Ovary (tissue), 9 donors: Measurements from ENCODE around the gene DOHH. TPM values are rescaled to one million over a fixed set of nuclear protein-coding genes. Genes with fewer than 3 reads are reported as not detected.
A peak's percentile ranks its signal among the peaks of the same experiment; 100 is the strongest.

Experiments
- DNase-seq, 5 donors: peaks; one replicate each; pipeline ENCODE4 v3.0.0-alpha.2; 2019 to 2020
- H3K27ac ChIP-seq, 2 donors: fragments of 200-600 bp; one replicate each; pipeline versions ENCODE4 v1.5.1 to v1.8.0; 2019 to 2022
- H3K27me3 ChIP-seq: fragments of 200-600 bp; one replicate; pipeline ENCODE4 v1.8.0; 2022
- H3K36me3 ChIP-seq: fragments of 200-600 bp; sonication (generic); one replicate; pipeline ENCODE4 v1.5.1; 2019
- H3K4me1 ChIP-seq: one replicate; pipeline ENCODE4 v1.8.1; 2013; ENCODE audit warnings: mild to moderate bottlenecking, moderate library complexity; ENCODE audit not compliant: insufficient read depth
- H3K4me3 ChIP-seq: fragments of 200-600 bp; sonication (generic); one replicate; pipeline ENCODE4 v1.5.1; 2017
- H3K9me3 ChIP-seq, 2 donors: fragments of 200-600 bp in 1 of 2; sonication (generic) in 1 of 2; one replicate each; pipeline versions ENCODE4 v1.5.1 to v1.8.1; 2013 to 2019; ENCODE audit warnings: mild to moderate bottlenecking in 1 of 2, moderate library complexity in 1 of 2
- CTCF ChIP-seq, 3 donors: fragments of 450-650 bp in 2 of 3; fragments of 200-600 bp in 1 of 3; IDR thresholded peaks; one replicate each; pipeline versions ENCODE4 v1.5.1 to v1.8.0; 2016 to 2022; ENCODE audit warnings: antibody characterized with exemption in 3 of 3, mild to moderate bottlenecking in 1 of 3
- EP300 ChIP-seq: sonication (generic); formaldehyde crosslinking; IDR thresholded peaks from one replicate; pipeline ENCODE4 v1.6.1; 2017; ENCODE audit warnings: antibody characterized with exemption
- POLR2A ChIP-seq: fragments of 450-650 bp; IDR thresholded peaks from one replicate; pipeline ENCODE4 v1.6.1; 2017; ENCODE audit warnings: antibody characterized with exemption, mild to moderate bottlenecking, moderate library complexity
- WGBS, 3 donors: extraction: QIAGEN DNeasy Blood & Tissue Kit in 1 of 3; methylation state at CpG; one replicate each; pipeline versions ENCODE4 v1.1.5 to v1.1.7; 2013 to 2017; 5-methylcytosine and 5-hydroxymethylcytosine counted together
- intact Hi-C, 4 donors: fragments of 100-400 bp; cut with DNase I; formaldehyde crosslinking; loops; one replicate each; pipeline versions ENCODE4 v1.11.0 to v1.15.1; 2022 to 2023
- polyA plus RNA-seq, 2 donors: library from polyadenylated mRNA; stranded (reverse); fragments of 200-250 nt in 1 of 2; fragments of 350-450 nt in 1 of 2; fragmentation: Illumina TruSeq in 1 of 2; extraction: RNeasy Lipid Tissue Mini Kit (QIAGEN cat#74804) in 1 of 2; gene quantifications; one replicate each; pipeline ENCODE4 v1.2.3, GENCODE V29; 2013 to 2014
- total RNA-seq, 7 donors: library from RNA; depleted of rRNA in 2 of 7; stranded (reverse); fragments of >200 nt in 2 of 7; fragmentation: NEBNext Ultra II Directional in 3 of 7; extraction: Animal tissue kit (Norgen Biotek cat#: 25700) in 3 of 7; gene quantifications; one replicate each; pipeline versions ENCODE4 v1.1.0 to v1.2.4, GENCODE V29; 2016 to 2023
- donor health status: DM: no; HTN: no; CAD: no; lungs with moderate emphysema.
- donor health status: DM: no; HTN: no; CAD: no.
- donor health status: Bipolar disorder and iron deficiency.
- donor health status: DM: yes; HTN: yes; CAD: no.
- donor health status: DM: no; HTN: no; CAD: no.
- donor health status: DM: yes; HTN: yes; CAD: no.

DOHH gene
- total and polyA plus RNA-seq, 9 donors: 7.1 to 14.5 (median 8.5) TPM; not detected in 1

GRCh38 chr19:3547301-3547731 is 46.8 kb upstream of the DOHH start:
- Histone ChIP-seq H3K27me3 (no peaks in the 10 kb centered on the region), H3K4me1 (no peaks in the 10 kb centered on the region), H3K27ac (no peak overlapping the region), H3K4me3 (no peak overlapping the region), H3K36me3 (no peaks in the 10 kb centered on the region), H3K9me3 (no peaks in the 10 kb centered on the region)
- TF ChIP-seq POLR2A (no peak), EP300 (no peak), CTCF (IDR thresholded peaks at IDR 0.05) (peak in 1 of 3 donors; percentile 11)
- peak in 2 of 5 donors; percentile 25 to 26 for DNase-seq
- intact Hi-C loops: loop anchor here in 2 of 4 donors (5.0 to 10.0 kb wide), 2 partner anchors 67 to 70 kb away; no protein-coding TSS in a partner anchor
- WGBS, 3 donors: 83 to 85% (median 85%) methylated on average over 15 of the region's 15 CpGs

- Histone ChIP-seq H3K4me3 (no peak overlapping the region), H3K4me1 (no peaks in the 10 kb centered on the region), H3K9me3 (no peaks in the 10 kb centered on the region), H3K36me3 (no peaks in the 10 kb centered on the region), H3K27ac (no peak overlapping the region), H3K27me3 (no peaks in the 10 kb centered on the region)
- TF ChIP-seq POLR2A (no peak), CTCF (IDR thresholded peaks at IDR 0.05) (no peak), EP300 (no peak)
- DNase-seq: peak in 2 of 5 donors; percentile 29 to 32
- 86 to 91% (median 87%) methylated on average over 21 to 23 of the region's 23 CpGs for WGBS, 3 donors
- intact Hi-C loops: loop anchor here in 2 of 4 donors (5.0 to 10.0 kb wide), 2 partner anchors 69 to 71 kb away; no protein-coding TSS in a partner anchor
Observed at GRCh38 chr19:3546119-3546518, 45.6 kb upstream of the DOHH start.

GRCh38 chr19:3545669-3546034 is 45.2 kb upstream of the DOHH start:
- H3K9me3 ChIP-seq: no peaks in the 10 kb centered on the region
- H3K4me3 ChIP-seq: no peak overlapping the region
- no peak for TF ChIP-seq EP300
- no peak for TF ChIP-seq CTCF (IDR thresholded peaks at IDR 0.05)
- no peak for TF ChIP-seq POLR2A
- intact Hi-C loops: loop anchor here in 2 of 4 donors (5.0 to 10.0 kb wide), 2 partner anchors 69 to 72 kb away; no protein-coding TSS in a partner anchor
- 64 to 67% (median 67%) methylated on average over 10 of the region's 10 CpGs for WGBS, 3 donors
- H3K4me1 ChIP-seq: no peaks in the 10 kb centered on the region
- no peak overlapping the region for H3K27ac ChIP-seq
- no peaks in the 10 kb centered on the region for H3K36me3 ChIP-seq
- no peak for DNase-seq
- no peaks in the 10 kb centered on the region for H3K27me3 ChIP-seq

- Histone ChIP-seq H3K4me1 (no peaks in the 10 kb centered on the region), H3K36me3 (no peaks in the 10 kb centered on the region), H3K9me3 (no peaks in the 10 kb centered on the region), H3K27me3 (no peaks in the 10 kb centered on the region), H3K27ac (no peak overlapping the region), H3K4me3 (no peak overlapping the region)
- 59 to 64% (median 60%) methylated on average over 28 to 30 of the region's 30 CpGs for WGBS, 3 donors
- DNase-seq: peak; percentile 49 to 82 (median 69)
- peak; percentile 66 to 81 (median 74) for TF ChIP-seq CTCF (IDR thresholded peaks at IDR 0.05)
- TF ChIP-seq EP300: no peak
- no peak for TF ChIP-seq POLR2A
- intact Hi-C loops: loop anchor here in 2 of 4 donors (5.0 to 10.0 kb wide), 2 partner anchors 70 to 72 kb away; no protein-coding TSS in a partner anchor
Observed at GRCh38 chr19:3544742-3545668, 44.5 kb upstream of the DOHH start.
